Measurements from ENCODE around the gene GBP3. TPM values are rescaled to one million over a fixed set of nuclear protein-coding genes. Genes with fewer than 3 reads are reported as not detected.
A peak's percentile ranks its signal among the peaks of the same experiment; 100 is the strongest.

GBP3 gene
- total and polyA plus RNA-seq, 9 of the 15 experiments (the other 6 are each of a cell fraction or from before 2014, with no cell fraction given): 0.07 to 0.14 (median 0.11) TPM; not detected in 4

- no peak for TF ChIP-seq MGA (IDR thresholded peaks at IDR 0.05)
- TF ChIP-seq KLF10 (CRISPR knock-in tag; IDR thresholded peaks at IDR 0.05): no peak
- TF ChIP-seq ZNF347 (CRISPR knock-in tag; IDR thresholded peaks at IDR 0.05; ENCODE audit: low read depth): no peak
- TF ChIP-seq CTCF (IDR thresholded peaks at IDR 0.05 in 2 of 3, conservative IDR thresholded peaks at IDR 0.05 in 1 of 3; ENCODE audit: insufficient read depth in 2 of 3, low read depth in 1 of 3, low read length in 3 of 3): peak; percentile 33 to 72 (median 35); a peak in 4 of 6 replicates
- TF ChIP-seq REST (IDR thresholded peaks at IDR 0.05; ENCODE audit: borderline replicate concordance): peak; percentile 52; the same call in 1 of the 2 replicates
- no peak for TF ChIP-seq REST (CRISPR knock-in tag; IDR thresholded peaks at IDR 0.05; ENCODE audit: low read depth)
Measured at GRCh38 chr1:88998716-88999115, 23.9 kb downstream of the GBP3 start (continued).
